Right lobe of liver (tissue), 4 donors: ENCODE results near the gene ACSL5.

Experiments used
- POLR2A ChIP-seq: fragments of 450-650 bp; IDR thresholded peaks from one replicate; pipeline ENCODE4 v1.6.1; 2017; ENCODE audit warnings: antibody characterized with exemption, mild to moderate bottlenecking
- TF ChIP-seq, protein P1 (sequence below), 4 donors: fragments of 200-600 bp in 3 of 4; fragments of 450-650 bp in 1 of 4; IDR thresholded peaks; one replicate each; pipeline versions ENCODE4 v1.5.1 to v1.8.0; 2016 to 2022; ENCODE audit warnings: antibody characterized with exemption in 4 of 4, mild to moderate bottlenecking in 2 of 4
- donor health status: DM: no; HTN: no; CAD: no.
- donor health status: DM: no; HTN: no; CAD: no.
- donor health status: DM: no; HTN: yes; CAD: no.

DNA sequence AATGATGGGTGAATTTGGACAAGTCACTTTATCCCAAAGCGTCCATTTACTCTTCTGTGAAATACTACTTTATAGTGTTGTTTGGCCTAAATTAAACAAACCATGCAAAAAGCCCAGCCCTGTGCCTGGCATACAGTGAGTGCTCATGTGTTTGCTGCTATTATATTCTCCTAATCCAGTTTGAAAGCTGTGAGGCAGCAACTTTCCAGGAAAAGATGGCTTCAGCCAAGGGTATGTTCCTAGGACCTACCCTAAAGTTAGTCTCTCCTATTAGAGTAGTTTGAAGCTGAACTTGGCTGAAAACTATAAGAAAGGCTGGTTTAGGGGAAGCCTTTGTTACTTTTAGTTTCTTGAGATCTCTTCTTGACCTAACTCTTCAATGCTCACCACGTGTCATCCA, 19.9 kb downstream of the ACSL5 start:
- TF ChIP-seq, protein P1, sequence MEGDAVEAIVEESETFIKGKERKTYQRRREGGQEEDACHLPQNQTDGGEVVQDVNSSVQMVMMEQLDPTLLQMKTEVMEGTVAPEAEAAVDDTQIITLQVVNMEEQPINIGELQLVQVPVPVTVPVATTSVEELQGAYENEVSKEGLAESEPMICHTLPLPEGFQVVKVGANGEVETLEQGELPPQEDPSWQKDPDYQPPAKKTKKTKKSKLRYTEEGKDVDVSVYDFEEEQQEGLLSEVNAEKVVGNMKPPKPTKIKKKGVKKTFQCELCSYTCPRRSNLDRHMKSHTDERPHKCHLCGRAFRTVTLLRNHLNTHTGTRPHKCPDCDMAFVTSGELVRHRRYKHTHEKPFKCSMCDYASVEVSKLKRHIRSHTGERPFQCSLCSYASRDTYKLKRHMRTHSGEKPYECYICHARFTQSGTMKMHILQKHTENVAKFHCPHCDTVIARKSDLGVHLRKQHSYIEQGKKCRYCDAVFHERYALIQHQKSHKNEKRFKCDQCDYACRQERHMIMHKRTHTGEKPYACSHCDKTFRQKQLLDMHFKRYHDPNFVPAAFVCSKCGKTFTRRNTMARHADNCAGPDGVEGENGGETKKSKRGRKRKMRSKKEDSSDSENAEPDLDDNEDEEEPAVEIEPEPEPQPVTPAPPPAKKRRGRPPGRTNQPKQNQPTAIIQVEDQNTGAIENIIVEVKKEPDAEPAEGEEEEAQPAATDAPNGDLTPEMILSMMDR (IDR thresholded peaks at IDR 0.05), result no peak
- TF ChIP-seq POLR2A, result no peak
